HG03039 (cell line): Measurements from ENCODE around the gene CFAP410.

Experiments
- ATAC-seq: cut with Tn5 transposase; IDR thresholded peaks from one replicate; pipeline ENCODE4 v1.9.1; 2021; ENCODE audit warnings: mild to moderate bottlenecking, moderate library complexity; ENCODE audit not compliant: unreplicated experiment

The CFAP410 gene

DNA sequence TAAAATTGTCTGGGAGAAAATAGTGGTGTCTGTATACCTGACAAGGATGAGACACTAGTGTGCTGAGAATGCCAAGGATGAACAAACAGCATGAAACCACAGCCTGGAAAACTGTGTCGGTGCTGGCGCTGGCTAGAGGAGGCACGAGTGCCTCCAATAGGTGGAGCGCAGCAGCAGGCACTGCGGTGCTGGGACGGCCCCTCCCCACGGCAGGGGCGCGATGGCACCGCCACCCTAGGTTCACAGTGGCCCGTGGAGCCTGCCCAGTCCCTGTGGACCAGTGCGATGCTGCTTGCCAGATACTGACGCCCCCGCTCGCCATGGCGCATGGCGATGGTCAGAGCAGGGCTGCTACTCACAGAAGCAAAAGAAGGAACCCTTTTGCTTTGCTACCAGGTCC lies 6.8 kb downstream of the CFAP410 start:
- ATAC-seq = no peak

DNA sequence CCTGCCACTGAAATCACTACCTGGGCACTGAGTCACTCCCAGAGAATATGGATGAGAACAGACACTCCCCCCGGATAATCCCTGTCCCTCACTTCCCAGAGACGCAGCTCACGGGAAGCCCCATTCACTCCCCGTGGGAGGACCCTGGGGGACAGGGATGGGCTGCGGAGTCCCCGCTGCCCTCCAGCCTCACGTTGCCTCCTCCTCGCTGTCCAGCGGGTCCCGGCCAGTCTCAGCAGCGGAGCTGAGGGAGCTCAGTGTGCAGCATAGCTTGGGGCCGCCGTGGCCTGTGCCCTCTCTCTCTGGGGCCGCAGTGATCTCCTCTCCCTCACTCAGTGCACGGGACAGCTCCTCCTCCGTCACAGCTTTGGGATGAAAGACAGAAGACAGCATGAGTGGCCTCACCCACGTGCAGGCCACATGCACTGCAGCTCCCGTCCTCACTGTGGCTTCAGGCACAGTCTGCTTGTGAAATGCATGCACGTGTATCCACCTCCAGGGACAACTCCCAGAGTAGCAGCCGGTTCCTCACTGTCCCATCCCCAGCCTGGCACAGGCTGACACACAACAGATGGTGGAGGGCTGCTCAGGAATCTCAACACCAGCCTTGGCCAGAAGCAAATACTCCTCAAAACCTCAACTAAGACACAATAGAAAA lies 7.4 kb downstream of the CFAP410 start:
- ATAC-seq = no peak

DNA sequence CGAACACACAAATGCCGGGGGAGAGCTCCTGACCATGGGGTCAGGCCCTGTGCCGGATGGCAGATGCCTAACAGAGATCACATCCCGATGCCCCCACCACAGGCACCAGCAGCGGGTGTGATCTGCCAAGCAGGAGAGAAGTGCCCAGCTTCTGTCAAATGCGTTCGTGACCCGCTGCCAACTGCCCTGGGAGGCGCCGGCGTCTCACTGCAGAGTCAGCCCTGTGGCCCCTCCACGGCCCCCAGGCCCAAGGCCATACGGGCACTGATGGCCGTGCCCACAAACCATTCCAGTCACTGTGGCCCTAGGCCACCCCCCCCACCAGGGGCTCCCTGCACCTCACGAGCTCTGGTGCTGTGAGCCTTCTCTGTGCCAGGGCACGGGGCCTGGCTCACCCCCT lies 8.0 kb downstream of the CFAP410 start:
- no peak for ATAC-seq

DNA sequence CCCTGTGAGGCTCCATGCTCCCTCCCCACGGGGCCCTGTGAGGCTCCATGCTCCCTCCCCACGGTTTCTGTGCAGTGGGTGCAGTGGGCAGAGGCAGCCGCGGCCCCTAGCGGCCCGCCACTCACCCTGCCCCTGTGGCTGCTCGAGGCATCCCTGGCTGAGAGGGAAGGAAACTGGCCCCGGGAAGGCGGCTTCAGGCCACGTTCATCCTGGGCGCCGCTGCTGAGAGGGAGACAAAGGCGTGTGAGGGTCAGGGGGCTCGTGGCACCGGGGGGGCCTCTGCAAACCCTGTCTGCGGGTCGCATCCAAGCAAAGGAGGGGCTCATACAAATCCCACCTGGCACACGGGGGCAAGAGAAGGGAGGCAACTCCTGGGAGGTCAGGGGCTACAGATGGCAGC lies 8.5 kb downstream of the CFAP410 start:
- ATAC-seq = no peak

DNA sequence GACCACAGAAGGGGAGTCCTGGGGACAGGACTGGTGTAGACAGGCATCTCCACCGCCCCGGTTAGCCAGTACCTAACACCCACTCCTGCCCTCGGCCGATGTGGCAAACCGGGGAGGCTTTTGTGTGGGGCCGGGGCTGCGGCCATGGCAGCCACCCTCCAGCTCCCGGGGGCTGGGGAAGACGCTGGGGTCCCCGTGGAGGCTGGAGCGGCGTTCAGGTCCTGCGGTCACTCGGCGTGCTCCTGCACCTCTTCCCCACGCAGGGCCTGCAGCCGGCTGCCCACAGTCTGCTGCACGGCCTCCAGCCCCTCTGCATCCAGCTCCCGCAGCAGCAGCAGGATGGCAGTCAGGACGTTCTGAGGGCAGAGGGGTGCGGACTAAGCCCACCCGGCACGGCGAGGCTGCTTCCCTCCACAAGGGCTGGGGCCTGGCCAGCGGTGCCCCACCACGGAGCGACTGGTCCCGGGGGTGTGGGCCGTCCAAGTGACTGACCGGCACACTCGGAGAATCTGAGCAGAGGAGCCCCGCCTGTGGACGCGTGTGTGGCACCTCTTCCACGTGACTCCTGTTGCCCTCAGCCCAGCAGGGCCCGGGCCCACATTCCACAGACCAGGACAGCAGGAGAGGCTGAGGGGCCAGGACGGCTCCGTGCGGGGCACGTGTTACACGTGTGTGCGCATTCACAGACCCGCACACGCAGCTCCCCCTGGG lies 9.1 kb downstream of the CFAP410 start:
- ATAC-seq = no peak

DNA sequence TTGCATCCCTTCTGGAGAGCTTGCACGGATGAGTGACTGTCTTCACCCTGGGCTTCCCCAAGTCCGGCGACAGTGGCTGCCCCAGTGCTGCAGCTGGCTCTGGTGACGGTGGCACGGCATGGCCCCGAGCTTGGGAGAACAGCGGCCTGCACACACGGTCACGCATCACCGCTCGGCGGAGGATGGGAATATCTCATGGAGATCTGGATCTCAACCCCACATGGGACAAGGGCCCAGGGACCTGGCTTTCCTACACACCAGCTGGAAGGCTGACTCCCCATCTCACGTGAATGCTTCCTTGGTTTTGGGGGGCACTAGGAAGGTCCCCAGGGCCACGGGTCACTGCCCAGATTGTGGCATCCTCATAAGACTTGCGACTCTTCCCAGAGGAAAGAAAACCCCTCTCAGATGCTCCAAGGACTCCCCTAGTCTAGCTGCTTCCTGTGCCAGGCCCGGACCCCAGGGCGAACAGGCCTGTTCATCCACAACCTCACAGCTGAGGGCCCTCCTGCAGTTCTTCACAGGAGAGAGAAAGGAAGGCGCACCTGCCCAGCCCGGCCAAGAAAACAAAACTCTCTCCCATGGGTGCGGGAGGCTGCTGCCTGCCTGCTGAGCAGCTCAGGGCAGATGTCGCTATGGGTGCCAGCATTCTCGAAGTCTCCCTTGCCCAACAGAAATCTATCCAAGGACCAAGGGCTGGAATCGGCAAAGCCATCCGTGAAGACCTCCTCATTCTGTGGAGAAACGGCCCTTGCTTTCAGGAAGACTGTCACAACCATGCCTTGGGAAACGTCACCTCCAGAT lies 9.9 kb downstream of the CFAP410 start:
- no peak for ATAC-seq

DNA sequence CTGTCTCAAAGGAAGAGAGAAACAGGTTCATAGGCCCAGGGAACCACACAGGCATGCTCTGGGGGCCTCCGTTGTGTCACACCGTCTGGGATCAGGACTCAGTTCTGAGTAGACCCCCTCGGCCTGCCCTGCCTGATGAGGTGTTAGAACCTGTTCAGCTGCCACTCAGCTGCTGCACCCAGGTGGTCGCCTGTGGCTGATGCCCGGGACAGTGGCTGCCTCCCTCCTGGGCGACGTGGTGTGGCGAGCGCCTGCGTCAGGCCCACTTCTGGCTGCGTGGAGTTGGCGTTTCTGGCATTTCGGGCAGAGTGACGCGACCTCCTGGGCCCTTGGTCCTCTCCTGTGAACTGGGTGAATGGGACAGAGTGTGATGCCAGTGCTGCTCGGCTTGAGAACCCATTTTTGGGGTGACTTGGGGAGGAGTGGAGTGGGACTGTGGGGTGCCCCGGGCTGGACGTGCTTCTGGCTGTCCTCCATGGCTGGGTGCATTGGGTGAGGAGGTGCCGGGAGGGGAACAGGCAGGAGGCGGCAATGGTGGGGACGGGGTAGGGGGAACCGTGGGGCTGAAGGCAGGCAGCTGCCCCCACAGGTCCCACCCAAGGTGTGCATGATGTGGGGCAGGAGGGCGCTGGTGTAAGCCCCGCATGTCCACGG lies 10.8 kb downstream of the CFAP410 start:
- no peak for ATAC-seq

DNA sequence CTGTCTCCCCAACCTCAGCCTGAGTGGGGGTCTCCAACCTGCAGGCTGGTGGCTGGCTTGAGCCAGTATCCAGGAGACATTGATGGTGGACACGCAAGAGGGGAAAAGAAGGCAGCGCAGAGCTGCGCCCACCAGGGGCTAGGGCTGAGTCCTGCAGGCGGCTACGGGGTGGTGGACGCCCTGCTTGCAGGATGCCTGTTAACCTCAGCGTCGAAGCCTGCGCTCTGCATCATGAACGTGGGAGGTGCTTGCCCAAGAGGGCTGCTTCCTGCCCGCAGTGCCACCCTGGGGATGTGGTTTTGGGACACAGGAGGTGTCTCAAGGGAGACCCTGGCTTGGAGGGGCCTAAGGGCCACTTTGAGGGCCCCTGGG lies 11.6 kb downstream of the CFAP410 start:
- no peak for ATAC-seq

DNA sequence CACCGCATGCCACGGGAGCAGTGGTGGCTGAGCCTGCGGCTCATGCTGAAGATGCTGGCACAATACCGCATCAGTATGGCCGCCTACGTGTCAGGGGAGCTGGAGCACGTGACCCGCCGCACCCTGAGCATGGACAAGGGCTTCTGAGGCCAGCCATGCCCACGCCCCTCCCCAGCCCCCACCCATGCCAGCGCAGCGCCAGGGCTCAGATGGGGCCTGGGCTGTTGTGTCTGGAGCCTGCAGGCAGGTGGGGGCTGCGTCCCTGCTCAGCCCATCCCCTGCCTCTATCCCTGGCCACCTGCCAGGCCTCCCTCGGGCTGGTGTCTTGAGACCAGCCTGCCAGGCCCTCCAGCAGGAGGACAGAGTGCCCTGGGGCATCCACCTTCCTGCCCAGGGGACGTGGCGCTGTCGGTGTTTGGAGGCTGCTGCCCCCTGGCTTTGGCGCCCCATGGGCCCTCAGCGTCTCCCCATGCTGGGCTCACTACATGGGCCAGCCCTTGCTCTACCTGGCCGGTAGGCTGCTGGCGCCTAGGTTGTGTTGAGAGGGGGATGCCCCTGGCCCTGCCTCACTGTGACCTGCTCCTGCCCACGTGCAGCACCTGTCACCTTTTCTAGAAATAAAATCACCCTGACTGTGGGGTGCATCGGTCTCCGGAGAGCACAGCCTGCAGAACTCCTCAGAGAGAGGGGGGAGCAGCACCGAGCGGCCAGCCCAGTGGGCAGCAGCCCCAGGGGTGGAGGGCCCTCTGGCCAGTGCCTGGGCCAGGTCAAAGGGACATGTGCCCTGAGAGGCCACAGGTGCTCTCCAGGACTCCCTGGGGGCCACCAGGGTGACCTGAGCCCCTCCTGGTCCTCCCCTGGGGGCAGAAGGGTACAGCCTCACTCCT lies 12.2 kb downstream of the CFAP410 start:
- no peak for ATAC-seq

DNA sequence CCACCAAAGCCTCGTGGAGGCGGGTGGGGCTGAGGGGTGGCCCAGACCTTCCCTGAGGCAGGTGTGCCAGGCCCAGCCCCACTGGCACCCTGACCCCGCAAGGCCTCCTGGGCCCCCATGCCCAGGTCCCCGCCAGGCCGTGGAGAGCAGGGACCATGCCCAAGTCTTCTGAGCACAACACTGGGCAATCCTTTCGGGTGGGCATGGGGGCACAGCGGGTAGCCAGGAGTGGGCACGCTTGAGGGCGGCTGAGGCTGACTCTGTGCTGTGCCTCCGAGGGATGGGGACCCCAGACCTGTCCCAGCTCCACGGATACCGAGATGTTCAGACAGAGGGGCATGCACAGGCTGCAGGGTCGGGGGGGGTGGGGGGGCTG lies 12.9 kb downstream of the CFAP410 start:
- no peak for ATAC-seq

DNA sequence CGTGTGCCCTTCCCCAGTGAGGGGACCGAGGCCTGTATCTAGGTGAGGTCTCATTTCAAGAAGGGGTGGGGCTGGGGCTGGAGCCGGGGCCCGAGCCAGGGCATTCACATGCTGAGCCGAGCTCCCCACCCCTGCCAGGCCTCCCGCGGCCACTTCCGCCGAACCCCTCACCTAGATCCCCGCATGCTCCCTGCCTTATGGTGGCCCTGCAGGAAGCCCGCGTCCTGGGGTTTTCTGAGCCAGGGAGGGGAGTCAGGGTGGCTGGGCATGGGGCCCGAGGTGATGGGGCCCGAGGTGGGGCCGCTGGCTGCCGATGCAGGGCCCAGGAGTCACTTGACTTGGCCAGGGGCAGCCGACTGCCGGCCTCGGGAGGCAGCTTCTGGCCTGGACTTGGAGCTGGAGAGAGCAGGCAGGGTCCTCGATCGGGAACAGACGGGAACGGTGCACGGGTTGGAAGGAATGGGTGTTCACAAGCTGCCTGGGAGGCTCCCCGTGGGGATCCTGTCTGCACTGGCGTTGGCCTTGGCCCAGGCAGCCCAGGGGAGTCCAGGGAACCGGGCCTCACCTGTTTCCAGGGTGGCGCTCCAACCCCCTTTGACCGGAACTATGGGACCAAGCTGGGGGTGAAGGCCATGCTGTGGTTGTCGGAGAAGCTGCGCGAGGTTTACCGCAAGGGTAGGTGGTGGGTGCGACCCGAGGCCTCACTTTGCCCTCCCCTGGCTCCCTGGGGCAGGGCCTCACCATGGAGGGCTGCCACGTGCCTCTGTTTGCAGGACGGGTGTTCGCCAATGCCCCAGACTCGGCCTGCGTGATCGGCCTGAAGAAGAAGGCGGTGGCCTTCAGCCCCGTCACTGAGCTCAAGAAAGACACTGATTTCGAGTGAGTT lies 13.6 kb downstream of the CFAP410 start:
- ATAC-seq = no peak

DNA sequence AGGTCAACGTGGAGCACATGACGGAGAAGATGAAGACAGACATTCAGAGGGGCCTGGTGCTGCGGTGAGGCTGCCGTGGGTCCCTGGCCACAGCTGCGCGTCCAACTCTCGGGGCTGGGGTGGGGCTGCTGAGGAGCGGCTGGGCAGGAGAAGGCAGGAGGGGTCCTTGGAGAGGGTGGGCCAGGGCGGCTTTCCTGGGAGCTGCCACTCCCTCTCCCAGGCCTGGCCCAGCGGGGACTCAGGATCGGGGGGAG lies 14.4 kb downstream of the CFAP410 start:
- ATAC-seq = no peak

DNA sequence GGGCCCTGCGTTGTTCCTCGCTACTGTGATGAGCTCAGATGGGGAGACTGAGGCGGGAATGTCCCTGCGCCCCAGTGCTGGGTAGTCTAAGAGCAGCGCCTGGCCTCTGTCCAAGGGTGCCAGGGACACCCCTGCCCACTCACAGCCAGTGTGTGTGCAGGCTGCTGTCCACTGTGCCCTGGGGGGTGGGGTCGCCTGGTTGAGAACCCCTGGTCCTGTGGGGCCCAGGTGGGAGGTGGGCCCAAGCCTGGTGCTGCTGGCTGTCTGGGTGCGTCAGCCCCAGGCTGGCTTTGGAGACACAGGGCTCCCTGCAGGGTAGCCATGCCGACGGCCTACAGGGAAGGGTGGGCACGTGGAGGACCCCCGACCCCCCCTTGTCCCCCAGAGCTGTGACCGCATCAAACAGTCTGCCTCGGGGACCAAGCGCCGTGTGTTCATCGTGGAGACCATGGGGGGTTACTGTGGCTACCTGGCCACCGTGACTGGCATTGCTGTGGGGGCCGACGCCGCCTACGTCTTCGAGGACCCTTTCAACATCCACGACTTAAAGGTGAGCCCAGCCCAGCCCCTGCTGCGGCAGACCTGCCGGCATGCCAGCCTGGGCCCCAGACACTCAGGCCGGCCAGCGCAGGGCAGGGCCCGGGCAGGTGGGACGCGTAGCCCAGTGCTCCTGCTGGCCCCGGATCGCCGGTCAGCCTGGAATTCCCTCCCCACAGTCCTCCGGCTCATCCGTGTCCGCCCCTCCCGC lies 14.9 kb downstream of the CFAP410 start:
- ATAC-seq = no peak

DNA sequence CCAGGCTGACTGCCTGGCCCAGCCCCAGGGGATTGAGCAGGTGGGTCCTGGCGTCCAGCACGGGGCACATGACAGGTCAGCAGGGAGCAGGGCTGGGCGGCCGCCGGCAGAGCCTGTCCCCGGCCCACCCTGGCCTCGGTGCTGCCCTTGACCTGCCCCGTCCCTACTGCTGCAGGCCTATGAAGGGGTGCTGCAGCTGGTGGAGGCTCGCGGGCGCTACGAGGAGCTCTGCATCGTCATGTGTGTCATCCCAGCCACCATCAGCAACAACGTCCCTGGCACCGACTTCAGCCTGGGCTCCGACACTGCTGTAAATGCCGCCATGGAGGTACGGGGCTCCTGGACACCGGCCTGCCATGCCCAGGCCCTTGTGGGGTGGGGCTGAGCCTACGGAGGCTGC lies 15.6 kb downstream of the CFAP410 start:
- no peak for ATAC-seq

DNA sequence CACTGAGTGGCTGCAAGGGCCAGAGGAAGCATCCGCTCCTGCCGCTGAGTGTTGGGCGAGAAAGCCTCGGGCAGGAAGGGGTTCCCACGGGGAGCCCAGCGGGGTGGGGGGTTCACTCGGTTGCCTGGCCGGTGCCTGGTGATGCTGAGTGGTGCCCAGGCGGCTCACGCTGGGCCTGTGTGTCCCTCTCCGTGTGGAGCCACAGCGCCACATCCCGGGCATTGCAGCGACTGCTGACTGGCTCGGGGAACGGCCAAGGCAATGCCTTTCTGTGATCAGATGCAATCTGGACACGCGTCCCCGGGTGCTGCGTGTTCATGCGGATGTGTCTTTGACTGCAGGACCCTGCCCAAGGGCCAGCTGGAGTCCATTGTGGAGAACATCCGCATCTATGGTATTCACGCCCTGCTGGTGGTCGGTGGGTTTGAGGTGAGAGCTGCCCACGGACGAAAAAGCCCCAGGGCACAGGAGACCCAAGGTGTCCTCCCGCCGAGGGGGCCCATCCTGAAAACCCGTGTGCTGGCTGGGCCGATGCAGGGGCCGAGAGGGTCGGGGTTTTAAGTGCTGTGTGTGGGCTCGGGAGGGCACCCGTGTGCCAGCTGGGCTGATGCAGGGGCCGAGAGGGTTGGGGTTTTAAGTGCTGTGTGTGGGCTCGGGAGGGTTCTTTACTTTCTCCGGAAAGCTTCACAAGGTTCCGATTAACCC lies 16.4 kb downstream of the CFAP410 start:
- ATAC-seq = no peak

DNA sequence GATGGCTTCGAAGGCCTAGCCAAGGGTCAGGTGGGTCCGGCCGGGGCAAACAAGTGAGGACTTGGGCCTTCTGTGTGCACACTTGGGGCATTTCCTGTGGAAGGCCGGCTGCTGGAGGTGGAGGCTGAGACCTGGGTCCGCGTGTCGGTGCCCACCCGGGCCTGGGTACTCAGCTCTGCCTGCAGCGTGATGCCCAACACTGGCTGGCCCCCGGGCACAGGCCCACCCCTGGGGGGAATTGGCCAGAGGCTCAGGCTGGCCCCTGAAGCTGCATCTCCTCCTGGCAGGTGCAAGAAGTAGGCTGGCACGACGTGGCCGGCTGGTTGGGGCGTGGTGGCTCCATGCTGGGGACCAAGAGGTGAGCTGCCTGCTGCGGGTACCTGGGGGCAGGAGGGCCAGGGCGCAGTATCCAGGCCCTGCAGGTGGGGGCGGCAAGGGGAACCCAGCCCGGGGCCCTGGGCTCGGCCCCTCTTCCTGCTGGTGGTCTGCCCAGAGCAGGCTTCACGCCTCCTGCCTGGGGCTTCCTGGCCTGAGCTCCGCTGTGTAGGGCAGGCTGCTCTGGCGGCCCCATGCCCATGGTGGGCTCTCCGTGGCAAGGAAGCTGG lies 17.2 kb downstream of the CFAP410 start:
- ATAC-seq = no peak

DNA sequence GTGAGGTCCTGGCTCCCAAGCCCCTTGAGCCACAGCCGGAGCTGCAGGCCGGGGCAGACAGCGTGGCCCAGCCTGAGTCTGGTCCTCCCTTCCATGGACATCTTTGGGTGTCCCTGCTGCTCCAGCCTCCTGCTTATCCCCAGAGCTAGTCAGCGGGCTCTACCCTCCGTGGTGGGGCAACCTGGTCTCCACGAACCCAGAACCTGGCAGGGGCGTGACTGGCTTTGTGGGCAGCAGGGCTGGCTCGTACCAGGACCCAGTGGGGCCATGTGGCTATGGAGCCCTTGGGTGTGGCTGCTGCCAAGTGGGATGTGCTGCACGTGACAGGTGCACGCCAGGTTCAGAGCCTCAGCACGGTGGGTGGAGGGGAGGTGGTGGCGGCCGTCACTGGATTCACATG lies 18.3 kb downstream of the CFAP410 start:
- ATAC-seq = no peak

DNA sequence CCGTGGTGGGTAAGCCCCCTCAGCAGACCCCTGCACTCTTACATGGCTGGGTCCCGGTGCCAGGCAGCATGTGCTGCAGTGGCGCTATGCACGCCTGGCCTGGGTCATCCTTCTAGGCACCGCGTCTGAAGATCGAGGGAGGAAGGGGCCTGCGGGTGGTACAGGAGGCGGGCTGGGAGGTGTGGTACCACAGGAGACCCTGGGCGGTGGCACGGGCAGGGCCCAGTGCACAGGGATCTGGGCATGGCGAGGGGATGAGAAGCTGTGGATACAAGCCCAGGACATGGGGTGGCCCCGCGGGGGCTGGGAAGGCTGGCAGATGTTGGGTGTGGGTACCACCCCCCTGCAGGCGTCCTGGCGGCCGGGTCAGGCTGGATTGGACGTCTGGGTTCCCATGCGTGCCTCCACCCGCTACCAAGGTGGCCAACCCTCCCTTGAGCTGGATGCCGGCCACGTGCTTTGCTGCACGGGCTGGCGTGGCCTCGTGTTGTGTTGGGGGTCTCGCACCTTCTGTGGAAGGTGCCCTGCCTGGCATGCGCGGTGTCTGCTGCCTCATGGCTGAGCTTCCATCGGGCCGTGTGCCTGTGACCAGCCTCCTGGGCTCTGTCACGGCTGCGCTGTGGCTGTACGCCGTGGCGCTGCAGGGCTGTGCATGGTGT lies 19.7 kb downstream of the CFAP410 start:
- no peak for ATAC-seq
